ENCODE results near the gene TIMELESS.

DNA sequence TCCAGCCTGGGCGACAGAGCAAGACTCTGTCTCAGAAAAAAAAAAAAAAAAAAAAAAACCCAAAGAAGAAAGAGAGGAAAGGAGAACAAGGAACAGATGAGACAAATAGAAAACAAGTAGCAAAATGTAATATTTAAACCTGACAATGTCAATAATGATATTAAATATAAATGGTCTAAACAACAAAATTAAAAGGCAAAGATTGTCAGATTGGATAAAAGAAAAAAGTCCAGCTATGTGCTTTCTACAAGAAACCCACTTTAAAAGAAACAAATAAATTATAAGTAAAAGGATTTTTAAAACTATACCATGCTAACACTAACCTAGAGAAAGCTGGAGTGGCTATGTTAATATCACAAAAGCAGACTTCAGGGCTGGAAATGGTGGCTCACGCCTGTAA is 56.9 kb downstream of the TIMELESS start:
- TF ChIP-seq EZH2phosphoT487 (IDR thresholded peaks at IDR 0.05; ENCODE audit: insufficient read depth, low read depth) (no peak), EZH2 (IDR thresholded peaks at IDR 0.05; ENCODE audit: insufficient read depth, poor library complexity, severe bottlenecking) (no peak)
